NCI-H69 (cell line): ENCODE data around the gene LMAN1.

Source experiments
- DNase-seq: peaks from one replicate; lab custom pipeline; 2025; lab: John Stamatoyannopoulos, UW

LMAN1 gene

DNA sequence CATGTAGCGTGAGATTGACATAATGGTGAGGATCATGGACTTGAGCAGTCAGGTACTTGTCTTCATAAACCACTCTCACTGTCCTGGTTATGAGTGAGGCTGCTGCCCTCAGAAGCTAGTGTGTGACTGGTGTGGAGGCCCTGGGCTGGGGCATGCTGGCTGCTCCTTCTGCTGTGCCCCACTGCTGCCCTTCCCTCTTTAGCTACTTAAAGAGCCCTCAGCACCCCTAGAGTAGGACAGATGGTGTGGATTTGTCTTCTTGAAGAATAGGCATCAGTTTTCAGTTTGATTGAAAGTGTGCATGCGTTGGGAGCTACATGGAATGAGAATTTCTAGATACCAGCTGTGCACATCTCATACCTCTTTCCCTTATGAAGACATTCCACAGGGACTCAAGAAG, 56.1 kb downstream of the LMAN1 start:
- peak; percentile 33 for DNase-seq

GRCh38 chr18:59301929-59302328, 57.1 kb downstream of the LMAN1 start:
- DNase-seq, result no peak

DNA sequence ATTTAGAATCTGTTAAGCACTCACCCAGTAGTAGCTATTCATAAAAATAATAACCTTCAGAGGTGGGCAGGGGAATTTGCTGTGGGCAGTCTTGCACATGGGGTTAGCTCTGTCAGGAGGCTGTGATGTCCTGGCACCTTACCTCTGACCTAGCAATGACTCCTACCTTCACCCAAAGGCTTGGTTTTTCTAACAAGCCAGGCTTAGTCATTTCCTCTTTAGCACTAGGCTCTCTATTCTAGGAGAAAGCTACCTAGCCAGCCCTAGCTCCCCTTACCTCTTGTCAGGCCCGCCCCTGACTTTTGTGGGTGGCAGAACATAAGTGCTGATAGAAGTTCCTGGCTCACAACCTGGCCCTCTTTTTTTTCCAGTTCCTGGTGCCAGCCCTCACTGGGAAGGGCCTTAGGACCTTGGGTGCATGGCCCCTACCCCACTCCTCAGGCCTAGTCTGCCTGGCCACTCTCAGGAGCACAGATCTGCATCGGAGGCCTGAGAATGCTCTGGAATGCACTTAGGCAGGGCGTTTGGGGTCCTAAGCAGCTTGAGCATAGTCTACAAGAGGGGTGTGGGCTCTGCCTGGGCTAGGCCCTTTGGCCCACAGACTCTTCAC, 58.3 kb downstream of the LMAN1 start:
- DNase-seq, result no peak

GRCh38 chr18:59298871-59299270, 60.2 kb downstream of the LMAN1 start:
- no peak for DNase-seq

- no peak for DNase-seq
Measured at GRCh38 chr18:59293317-59293716, 65.7 kb downstream of the LMAN1 start.

- no peak for DNase-seq
Measured at GRCh38 chr18:59286341-59286740, 72.7 kb downstream of the LMAN1 start.

- DNase-seq, result no peak
Measured at GRCh38 chr18:59282341-59282740, 76.7 kb downstream of the LMAN1 start.

DNA sequence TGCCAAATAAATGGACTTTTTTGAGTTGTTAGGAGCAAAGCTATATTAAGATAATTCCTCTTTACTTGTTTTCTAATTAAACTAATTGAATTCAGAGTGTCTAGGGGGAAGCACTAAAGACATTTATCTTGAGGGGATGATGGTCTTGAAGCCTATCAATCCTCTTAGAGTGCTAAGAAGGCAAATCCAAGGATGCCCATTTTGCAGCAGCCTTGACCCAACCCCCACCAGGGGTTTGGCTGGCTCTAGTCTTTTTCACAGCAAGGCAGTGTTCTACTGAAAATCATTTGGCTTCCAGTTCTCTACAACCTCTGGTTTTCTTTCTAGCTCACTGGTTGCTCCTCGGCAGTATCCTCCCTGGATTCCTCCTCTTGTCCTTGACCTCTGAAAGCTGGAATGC, 79.3 kb downstream of the LMAN1 start:
- no peak for DNase-seq

GRCh38 chr18:59279193-59279592, 79.9 kb downstream of the LMAN1 start:
- DNase-seq, result no peak

- no peak for DNase-seq
Measured at GRCh38 chr18:59278793-59279192, 80.3 kb downstream of the LMAN1 start.
